Fibroblast of mammary gland (primary cell): ENCODE results near the gene FYN.
"Not testable (repeated sequence)": the region's sequence is repeated elsewhere in the genome, so short reads cannot be mapped to it uniquely, and the experiment has no call there.

Source experiments
- DNase-seq: peaks from one replicate; pipeline ENCODE4 v3.0.0-alpha.2; 2010; ENCODE audit warnings: low read depth
- H3K4me3 ChIP-seq: 2 replicates; pipeline ENCODE4 v1.5.1; 2011; ENCODE audit warnings: low read depth, mild to moderate bottlenecking, low read length, moderate library complexity; ENCODE audit not compliant: control insufficient read depth
- CTCF ChIP-seq: conservative IDR thresholded peaks from 2 replicates; pipeline ENCODE4 v1.5.1; 2011; ENCODE audit warnings: low read depth, low read length, inconsistent platforms; ENCODE audit not compliant: control insufficient read depth, insufficient read depth

Gene FYN

GRCh38 chr6:111914617-111915016 is 41.4 kb upstream of the FYN start:
- no peak for DNase-seq
- no peak overlapping the region for H3K4me3 ChIP-seq
- TF ChIP-seq CTCF, result no peak

GRCh38 chr6:111912904-111913303 is 39.7 kb upstream of the FYN start:
- H3K4me3 ChIP-seq, result no peak overlapping the region
- TF ChIP-seq CTCF, result no peak
- DNase-seq, result no peak

- H3K4me3 ChIP-seq, result no peak overlapping the region
- TF ChIP-seq CTCF, result no peak
- no peak for DNase-seq
Observed at GRCh38 chr6:111911428-111911827, 38.2 kb upstream of the FYN start.

GRCh38 chr6:111909238-111909637 is 36.0 kb upstream of the FYN start:
- TF ChIP-seq CTCF, result no peak
- no peak overlapping the region for H3K4me3 ChIP-seq
- no peak for DNase-seq

GRCh38 chr6:111908365-111908764 is 35.1 kb upstream of the FYN start:
- H3K4me3 ChIP-seq, DNase-seq: not testable (repeated sequence)

GRCh38 chr6:111900735-111901134 is 27.5 kb upstream of the FYN start:
- no peak for TF ChIP-seq CTCF
- no peak overlapping the region for H3K4me3 ChIP-seq
- no peak for DNase-seq

GRCh38 chr6:111899531-111899930 is 26.3 kb upstream of the FYN start:
- DNase-seq, result no peak
- no peak for TF ChIP-seq CTCF
- H3K4me3 ChIP-seq, result no peak overlapping the region
